NCI-H2196 (cell line): ENCODE data around the gene IL24.
"Not testable (repeated sequence)": the region's sequence is repeated elsewhere in the genome, so short reads cannot be mapped to it uniquely, and the experiment has no call there.

ENCODE experiments used
- DNase-seq: peaks from one replicate; lab custom pipeline; 2025; ENCODE audit not compliant: unreplicated experiment; lab: John Stamatoyannopoulos, UW

IL24 gene

GRCh38 chr1:206897175-206897574, at the start of gene IL24:
TSS of gene IL24 (plus strand) at chr1:206897443. CDS start at chr1:206897833, 390 bp downstream.
- no peak for DNase-seq

GRCh38 chr1:206847946-206848345, 49.3 kb upstream of the IL24 start:
- DNase-seq, result no peak

- DNase-seq, result no peak
Measured at GRCh38 chr1:206850401-206850800, 46.8 kb upstream of the IL24 start.

- DNase-seq, result no peak
Measured at GRCh38 chr1:206851341-206852010, 45.8 kb upstream of the IL24 start.

GRCh38 chr1:206852662-206853061, 44.6 kb upstream of the IL24 start:
- not testable (repeated sequence) for DNase-seq

- not testable (repeated sequence) for DNase-seq
Measured at GRCh38 chr1:206853696-206854095, 43.5 kb upstream of the IL24 start.

GRCh38 chr1:206854401-206855129, 42.7 kb upstream of the IL24 start:
- DNase-seq, result peak; percentile 58

- DNase-seq, result no peak
Measured at GRCh38 chr1:206855859-206856258, 41.4 kb upstream of the IL24 start.

GRCh38 chr1:206856674-206857464, 40.4 kb upstream of the IL24 start:
- DNase-seq, result no peak

- DNase-seq, result no peak
Measured at GRCh38 chr1:206859082-206859521, 38.1 kb upstream of the IL24 start.

- DNase-seq, result no peak
Measured at GRCh38 chr1:206860165-206860564, 37.1 kb upstream of the IL24 start.

GRCh38 chr1:206863266-206863665, 34.0 kb upstream of the IL24 start:
- DNase-seq, result no peak

- peak; percentile 87 for DNase-seq
Measured at GRCh38 chr1:206864939-206865671, 32.1 kb upstream of the IL24 start, which contains the start of gene IL20. TSS of gene IL20 (plus strand) at chr1:206865623. CDS start at chr1:206865853, 230 bp downstream.

GRCh38 chr1:206866062-206866461, 31.2 kb upstream of the IL24 start:
- no peak for DNase-seq

- DNase-seq, result no peak
Measured at GRCh38 chr1:206867239-206867638, 30.0 kb upstream of the IL24 start.

GRCh38 chr1:206867716-206868115, 29.5 kb upstream of the IL24 start:
- no peak for DNase-seq

- no peak for DNase-seq
Measured at GRCh38 chr1:206868264-206868663, 29.0 kb upstream of the IL24 start.

GRCh38 chr1:206872139-206872538, 25.1 kb upstream of the IL24 start:
- DNase-seq, result no peak

GRCh38 chr1:206873603-206874188, 23.5 kb upstream of the IL24 start:
- no peak for DNase-seq

- no peak for DNase-seq
Measured at GRCh38 chr1:206875752-206876377, 21.4 kb upstream of the IL24 start.
